Mucosa of stomach (tissue), 1 donor: ENCODE measurements around the gene FOXN3.

Source experiments
- H3K27me3 ChIP-seq: one replicate; pipeline ENCODE4 v1.7.0; 2013; ENCODE audit warnings: mild to moderate bottlenecking, low read length; ENCODE audit not compliant: control insufficient read depth, insufficient read depth
- H3K36me3 ChIP-seq: one replicate; pipeline ENCODE4 v1.7.0; 2013; ENCODE audit warnings: low read length; ENCODE audit not compliant: control insufficient read depth, insufficient read depth
- H3K4me1 ChIP-seq: one replicate; pipeline ENCODE4 v1.7.0; 2013; ENCODE audit warnings: mild to moderate bottlenecking, low read length; ENCODE audit not compliant: control insufficient read depth, insufficient read depth
- H3K4me3 ChIP-seq: one replicate; pipeline ENCODE4 v1.7.0; 2013; ENCODE audit warnings: low read length
- H3K9ac ChIP-seq: one replicate; pipeline ENCODE4 v1.7.0; 2013; ENCODE audit warnings: mild to moderate bottlenecking, low read length, moderate library complexity
- H3K9me3 ChIP-seq: one replicate; pipeline ENCODE4 v1.7.0; 2013; ENCODE audit warnings: mild to moderate bottlenecking, low read length, moderate library complexity; ENCODE audit not compliant: control insufficient read depth
- donor health status: Pancreatic carcinoma.

Gene FOXN3

GRCh38 chr14:89348722-89349121 is 68.3 kb downstream of the FOXN3 start:
- no peaks in the 10 kb centered on the region for H3K9me3 ChIP-seq
- peaks cover 26% of the 10 kb centered on the region for H3K4me1 ChIP-seq
- no peak overlapping the region for H3K4me3 ChIP-seq

GRCh38 chr14:89347885-89348284 is 69.1 kb downstream of the FOXN3 start:
- Histone ChIP-seq H3K4me1 (peaks cover 20% of the 10 kb centered on the region), H3K9ac (no peak overlapping the region), H3K4me3 (no peak overlapping the region), H3K27me3 (no peaks in the 10 kb centered on the region), H3K36me3 (no peaks in the 10 kb centered on the region), H3K9me3 (no peaks in the 10 kb centered on the region)

More at GRCh38 chr14:89348722-89349121, 68.3 kb downstream of the FOXN3 start:
- Histone ChIP-seq H3K9ac (no peak overlapping the region), H3K36me3 (no peaks in the 10 kb centered on the region), H3K27me3 (no peaks in the 10 kb centered on the region)

GRCh38 chr14:89344920-89345254 is 72.1 kb downstream of the FOXN3 start:
- no peaks in the 10 kb centered on the region for H3K27me3 ChIP-seq
- no peak overlapping the region for H3K4me3 ChIP-seq
- H3K9ac ChIP-seq, result no peak overlapping the region
- no peaks in the 10 kb centered on the region for H3K9me3 ChIP-seq
- H3K4me1 ChIP-seq, result peaks cover 1% of the 10 kb centered on the region
- H3K36me3 ChIP-seq, result no peaks in the 10 kb centered on the region

GRCh38 chr14:89343356-89343755 is 73.7 kb downstream of the FOXN3 start:
- Histone ChIP-seq H3K4me3 (no peak overlapping the region), H3K9ac (no peak overlapping the region), H3K4me1 (peaks cover 7% of the 10 kb centered on the region)

GRCh38 chr14:89342049-89342448 is 75.0 kb downstream of the FOXN3 start:
- H3K9me3 ChIP-seq, result no peaks in the 10 kb centered on the region
- H3K27me3 ChIP-seq, result no peaks in the 10 kb centered on the region
- H3K4me1 ChIP-seq, result peaks cover 9% of the 10 kb centered on the region
- H3K9ac ChIP-seq, result no peak overlapping the region
- no peaks in the 10 kb centered on the region for H3K36me3 ChIP-seq
- H3K4me3 ChIP-seq, result no peak overlapping the region

More at GRCh38 chr14:89343356-89343755, 73.7 kb downstream of the FOXN3 start:
- H3K36me3 ChIP-seq, result no peaks in the 10 kb centered on the region
- H3K9me3 ChIP-seq, result no peaks in the 10 kb centered on the region
- no peaks in the 10 kb centered on the region for H3K27me3 ChIP-seq

GRCh38 chr14:89340200-89341181 is 76.5 kb downstream of the FOXN3 start:
- Histone ChIP-seq H3K9ac (no peak overlapping the region), H3K4me3 (no peak overlapping the region), H3K36me3 (no peaks in the 10 kb centered on the region), H3K9me3 (no peaks in the 10 kb centered on the region), H3K27me3 (no peaks in the 10 kb centered on the region), H3K4me1 (peaks cover 12% of the 10 kb centered on the region)

GRCh38 chr14:89339579-89339978 is 77.5 kb downstream of the FOXN3 start:
- Histone ChIP-seq H3K27me3 (no peaks in the 10 kb centered on the region), H3K4me1 (peaks cover 12% of the 10 kb centered on the region), H3K9ac (no peak overlapping the region), H3K36me3 (no peaks in the 10 kb centered on the region), H3K4me3 (no peak overlapping the region), H3K9me3 (no peaks in the 10 kb centered on the region)

- Histone ChIP-seq H3K9me3 (no peaks in the 10 kb centered on the region), H3K9ac (no peak overlapping the region), H3K36me3 (no peaks in the 10 kb centered on the region), H3K27me3 (no peaks in the 10 kb centered on the region), H3K4me3 (no peak overlapping the region), H3K4me1 (peaks cover 12% of the 10 kb centered on the region)
Measured at GRCh38 chr14:89339158-89339557, 77.9 kb downstream of the FOXN3 start.

- Histone ChIP-seq H3K4me1 (peaks cover 12% of the 10 kb centered on the region), H3K36me3 (no peaks in the 10 kb centered on the region), H3K4me3 (no peak overlapping the region), H3K27me3 (no peaks in the 10 kb centered on the region), H3K9ac (no peak overlapping the region), H3K9me3 (no peaks in the 10 kb centered on the region)
Measured at GRCh38 chr14:89336338-89336737, 80.7 kb downstream of the FOXN3 start.

GRCh38 chr14:89332031-89332430 is 85.0 kb downstream of the FOXN3 start:
- Histone ChIP-seq H3K36me3 (no peaks in the 10 kb centered on the region), H3K9ac (no peak overlapping the region), H3K9me3 (no peaks in the 10 kb centered on the region), H3K4me3 (no peak overlapping the region), H3K27me3 (no peaks in the 10 kb centered on the region), H3K4me1 (peaks cover 3% of the 10 kb centered on the region)

- H3K4me1 ChIP-seq, result no peaks in the 10 kb centered on the region
- no peaks in the 10 kb centered on the region for H3K36me3 ChIP-seq
- no peak overlapping the region for H3K9ac ChIP-seq
- no peaks in the 10 kb centered on the region for H3K9me3 ChIP-seq
- H3K27me3 ChIP-seq, result no peaks in the 10 kb centered on the region
- H3K4me3 ChIP-seq, result no peak overlapping the region
Measured at GRCh38 chr14:89331398-89331797, 85.6 kb downstream of the FOXN3 start.

GRCh38 chr14:89330236-89331002 is 86.6 kb downstream of the FOXN3 start:
- Histone ChIP-seq H3K9me3 (no peaks in the 10 kb centered on the region), H3K4me3 (no peak overlapping the region), H3K27me3 (no peaks in the 10 kb centered on the region), H3K4me1 (no peaks in the 10 kb centered on the region), H3K9ac (no peak overlapping the region), H3K36me3 (no peaks in the 10 kb centered on the region)
